ENCODE data around the gene DNAJC16.

Gene DNAJC16

GRCh38 chr1:15618077-15618654 is 91.5 kb downstream of the DNAJC16 start:
- peak; percentile 15 for DNase-seq (ENCODE audit: low read depth)
- TF ChIP-seq CTCF (conservative IDR thresholded peaks at IDR 0.05; ENCODE audit: control insufficient read depth, insufficient read depth, low read depth, low read length) = no peak
- peak overlapping the region; percentile 93 for H3K4me3 ChIP-seq (ENCODE audit: control insufficient read depth, low read depth, low read length)

GRCh38 chr1:15618655-15619525 is 92.2 kb downstream of the DNAJC16 start:
- H3K4me3 ChIP-seq (ENCODE audit: control insufficient read depth, low read depth, low read length) = peak overlapping the region; percentile 93
- peak; percentile 86 for DNase-seq (ENCODE audit: low read depth)
- no peak for TF ChIP-seq CTCF (conservative IDR thresholded peaks at IDR 0.05; ENCODE audit: control insufficient read depth, insufficient read depth, low read depth, low read length)

GRCh38 chr1:15620155-15620545 is 93.5 kb downstream of the DNAJC16 start:
- H3K4me3 ChIP-seq (ENCODE audit: control insufficient read depth, low read depth, low read length) = no peak overlapping the region
- DNase-seq (ENCODE audit: low read depth) = peak; percentile 66
- no peak for TF ChIP-seq CTCF (conservative IDR thresholded peaks at IDR 0.05; ENCODE audit: control insufficient read depth, insufficient read depth, low read depth, low read length)

- no peak overlapping the region for H3K4me3 ChIP-seq (ENCODE audit: control insufficient read depth, low read depth, low read length)
- no peak for DNase-seq (ENCODE audit: low read depth)
- TF ChIP-seq CTCF (conservative IDR thresholded peaks at IDR 0.05; ENCODE audit: control insufficient read depth, insufficient read depth, low read depth, low read length) = no peak
Measured at GRCh38 chr1:15620902-15621682, 94.4 kb downstream of the DNAJC16 start.

- DNase-seq (ENCODE audit: low read depth) = peak; percentile 28
- no peak overlapping the region for H3K4me3 ChIP-seq (ENCODE audit: control insufficient read depth, low read depth, low read length)
- TF ChIP-seq CTCF (conservative IDR thresholded peaks at IDR 0.05; ENCODE audit: control insufficient read depth, insufficient read depth, low read depth, low read length) = no peak
Measured at GRCh38 chr1:15621975-15622374, 95.3 kb downstream of the DNAJC16 start.

GRCh38 chr1:15622712-15623373 is 96.2 kb downstream of the DNAJC16 start:
- DNase-seq (ENCODE audit: low read depth) = no peak

More at GRCh38 chr1:15622712-15623373, 96.2 kb downstream of the DNAJC16 start:
- TF ChIP-seq CTCF (conservative IDR thresholded peaks at IDR 0.05; ENCODE audit: control insufficient read depth, insufficient read depth, low read depth, low read length) = no peak
- no peak overlapping the region for H3K4me3 ChIP-seq (ENCODE audit: control insufficient read depth, low read depth, low read length)
